HG02981 (cell line): ENCODE measurements around the gene NELFCD.

Source experiments
- ATAC-seq: cut with Tn5 transposase; IDR thresholded peaks from one replicate; pipeline ENCODE4 v1.9.1; 2021; ENCODE audit warnings: mild to moderate bottlenecking, moderate library complexity; ENCODE audit not compliant: unreplicated experiment

Gene NELFCD

GRCh38 chr20:58993332-58994248, 12.5 kb downstream of the NELFCD start:
- ATAC-seq = no peak

- no peak for ATAC-seq
Measured at GRCh38 chr20:58994390-58995159, 13.5 kb downstream of the NELFCD start.

GRCh38 chr20:58995461-58996225, 14.6 kb downstream of the NELFCD start:
- no peak for ATAC-seq

GRCh38 chr20:58996226-58996611, 15.2 kb downstream of the NELFCD start:
- ATAC-seq = no peak

GRCh38 chr20:58997141-58997770, 16.2 kb downstream of the NELFCD start:
- no peak for ATAC-seq

GRCh38 chr20:58998656-58999055, 17.6 kb downstream of the NELFCD start:
- no peak for ATAC-seq

- no peak for ATAC-seq
Measured at GRCh38 chr20:59000326-59000725, 19.3 kb downstream of the NELFCD start.

GRCh38 chr20:59001068-59001448, 20.0 kb downstream of the NELFCD start:
- ATAC-seq = no peak

- ATAC-seq = no peak
Measured at GRCh38 chr20:59001449-59002171, 20.6 kb downstream of the NELFCD start.

- no peak for ATAC-seq
Measured at GRCh38 chr20:59002388-59002787, 21.3 kb downstream of the NELFCD start.

- ATAC-seq = no peak
Measured at GRCh38 chr20:59002874-59003399, 21.9 kb downstream of the NELFCD start.

GRCh38 chr20:59003836-59004492, 22.9 kb downstream of the NELFCD start:
- no peak for ATAC-seq

GRCh38 chr20:59004493-59004762, 23.4 kb downstream of the NELFCD start:
- ATAC-seq = no peak

GRCh38 chr20:59004763-59005522, 23.9 kb downstream of the NELFCD start:
- peak; percentile 53 for ATAC-seq

GRCh38 chr20:59005523-59006166, 24.6 kb downstream of the NELFCD start:
- no peak for ATAC-seq

- ATAC-seq = no peak
Measured at GRCh38 chr20:59006167-59006863, 25.3 kb downstream of the NELFCD start.

GRCh38 chr20:59006864-59007664, 26.0 kb downstream of the NELFCD start, which contains the start of gene CTSZ:
Gene CTSZ, minus strand, starts transcription at chr20:59007254. Its CDS starts 126 bp downstream, at chr20:59007128.
- ATAC-seq = no peak
